Lung (tissue), 12 donors: ENCODE results near the gene UNC5A. TPM values are rescaled to one million over a fixed set of nuclear protein-coding genes. Genes with fewer than 3 reads are reported as not detected.

Experiments
- ATAC-seq: fragments of 200-7000 bp; cut with Tn5 transposase; one replicate; pipeline ENCODE4 v1.9.1; 2020; ENCODE audit warnings: moderate number of reproducible peaks; ENCODE audit not compliant: insufficient read depth, low FRiP score
- DNase-seq, 3 donors: peaks; one replicate each; pipeline ENCODE4 v3.0.0-alpha.2; 2013 to 2017
- H3K27ac ChIP-seq, 2 donors: one replicate each; pipeline ENCODE4 v1.5.1; 2013; ENCODE audit warnings: mild to moderate bottlenecking in 2 of 2, moderate library complexity in 2 of 2, control low read depth in 1 of 2, inconsistent platforms in 1 of 2, low read depth in 1 of 2, low read length in 1 of 2
- H3K27me3 ChIP-seq, 3 donors: one replicate each; pipeline ENCODE4 v1.5.1; 2013; ENCODE audit warnings: low read length in 2 of 3; ENCODE audit not compliant: control insufficient read depth in 3 of 3, insufficient read depth in 3 of 3
- H3K36me3 ChIP-seq, 4 donors: one replicate each; pipeline ENCODE4 v1.5.1; 2013; ENCODE audit warnings: low read length in 4 of 4, mild to moderate bottlenecking in 1 of 4, moderate library complexity in 1 of 4; ENCODE audit not compliant: control insufficient read depth in 4 of 4, insufficient read depth in 4 of 4
- H3K4me1 ChIP-seq, 5 donors: one replicate each; pipeline ENCODE4 v1.5.1; 2013; ENCODE audit warnings: low read length in 5 of 5, mild to moderate bottlenecking in 2 of 5, moderate library complexity in 1 of 5; ENCODE audit not compliant: control insufficient read depth in 5 of 5, insufficient read depth in 5 of 5
- H3K4me3 ChIP-seq: one replicate; pipeline ENCODE4 v1.5.1; 2013; ENCODE audit warnings: mild to moderate bottlenecking, control low read depth, moderate library complexity
- H3K9ac ChIP-seq, 2 donors: one replicate each; pipeline ENCODE4 v1.5.1; 2013; ENCODE audit warnings: low read length in 2 of 2, control low read depth in 1 of 2; ENCODE audit not compliant: insufficient read depth in 1 of 2
- H3K9me3 ChIP-seq, 4 donors: one replicate each; pipeline ENCODE4 v1.5.1; 2013; ENCODE audit warnings: low read length in 3 of 4, mild to moderate bottlenecking in 1 of 4, moderate library complexity in 1 of 4; ENCODE audit not compliant: control insufficient read depth in 4 of 4, insufficient read depth in 3 of 4
- CTCF ChIP-seq: IDR thresholded peaks from 2 replicates; pipeline ENCODE4 v1.5.1; 2012; ENCODE audit warnings: mild to moderate bottlenecking; ENCODE audit errors: control extremely low read depth, extremely low read depth
- WGBS, 2 donors: extraction: QIAGEN DNeasy Blood & Tissue Kit; methylation state at CpG; one replicate each; pipeline ENCODE4 v1.1.7; 2013; 5-methylcytosine and 5-hydroxymethylcytosine counted together
- polyA plus RNA-seq, 2 donors: library from polyadenylated mRNA; stranded (reverse); fragments of 200-250 nt; gene quantifications; one replicate each; pipeline ENCODE4 v1.2.1, GENCODE V29; 2013
- total RNA-seq, 2 donors: library from RNA; depleted of rRNA in 1 of 2; stranded (reverse); fragments of >200 nt in 1 of 2; gene quantifications; one replicate each; pipeline ENCODE4 v1.2.1, GENCODE V29; 2014 to 2021
- donor health status: control.
- donor health status: control.
- donor health status: Bipolar disorder and iron deficiency.
- donor health status: healthy.
- donor health status: DM: yes; HTN: yes; CAD: no.

Gene UNC5A
- total and polyA plus RNA-seq, 4 donors = 0.08 to 0.40 (median 0.13) TPM

- WGBS, 2 donors = 75 to 76% methylated on average over 13 of the region's 13 CpGs
- DNase-seq (no peak), ATAC-seq (no peak)
- no peak overlapping the region for H3K9ac ChIP-seq
- H3K4me3 ChIP-seq = no peak overlapping the region
- no peaks in the 10 kb centered on the region for H3K36me3 ChIP-seq
- H3K4me1 ChIP-seq = no peaks in the 10 kb centered on the region
- H3K9me3 ChIP-seq = peaks cover 0 to 8% (median 0%) of the 10 kb centered on the region in 4 donors
- no peak for TF ChIP-seq CTCF
- no peak overlapping the region for H3K27ac ChIP-seq
- peaks cover 0 to 16% (median 10%) of the 10 kb centered on the region in 3 donors for H3K27me3 ChIP-seq
Observed at GRCh38 chr5:176847726-176848290, 37.4 kb downstream of the UNC5A start.

GRCh38 chr5:176848651-176849050 is 38.3 kb downstream of the UNC5A start:
- Histone ChIP-seq H3K4me1 (no peaks in the 10 kb centered on the region), H3K27ac (no peak overlapping the region), H3K9me3 (peaks cover 0 to 8% (median 0%) of the 10 kb centered on the region in 4 donors), H3K9ac (no peak overlapping the region), H3K36me3 (no peaks in the 10 kb centered on the region), H3K4me3 (no peak overlapping the region), H3K27me3 (peaks cover 0 to 16% (median 10%) of the 10 kb centered on the region in 3 donors)
- TF ChIP-seq CTCF = no peak
- DNase-seq (no peak), ATAC-seq (no peak)
- 83 to 89% methylated on average over 13 of the region's 13 CpGs for WGBS, 2 donors

- ATAC-seq = no peak
- DNase-seq = no peak
- TF ChIP-seq CTCF = no peak
- peaks cover 0 to 7% (median 0%) of the 10 kb centered on the region in 4 donors for H3K9me3 ChIP-seq
- H3K9ac ChIP-seq = no peak overlapping the region
- H3K27me3 ChIP-seq = peaks cover 0 to 21% (median 10%) of the 10 kb centered on the region in 3 donors
- H3K4me1 ChIP-seq = no peaks in the 10 kb centered on the region
- H3K36me3 ChIP-seq = no peaks in the 10 kb centered on the region
- H3K27ac ChIP-seq = no peak overlapping the region
- no peak overlapping the region for H3K4me3 ChIP-seq
- 74% methylated on average over 7 of the region's 7 CpGs for WGBS, 2 donors
Observed at GRCh38 chr5:176849611-176850227, 39.4 kb downstream of the UNC5A start.
